Esophagus muscularis mucosa (tissue), 4 donors: ENCODE measurements around the gene PARL. TPM values are rescaled to one million over a fixed set of nuclear protein-coding genes. Genes with fewer than 3 reads are reported as not detected.

ENCODE experiments used
- DNase-seq: peaks from one replicate; pipeline ENCODE4 v3.0.0-alpha.2; 2017; ENCODE audit errors: extremely low spot score
- H3K27ac ChIP-seq, 4 donors: fragments of 200-600 bp; sonication (generic); replicated peaks in 1 of 4; 1 replicate in 3 of 4; 2 replicates in 1 of 4; pipeline ENCODE4 v1.5.1; 2016 to 2019; ENCODE audit warnings: mild to moderate bottlenecking in 1 of 4
- H3K27me3 ChIP-seq, 4 donors: fragments of 200-600 bp; sonication (generic); one replicate each; pipeline versions ENCODE4 v1.5.1 to v1.6.0; 2016 to 2019
- H3K36me3 ChIP-seq, 4 donors: fragments of 200-600 bp; sonication (generic); one replicate each; pipeline ENCODE4 v1.5.1; 2016 to 2019
- H3K4me1 ChIP-seq, 4 donors: fragments of 200-600 bp; sonication (generic); one replicate each; pipeline ENCODE4 v1.5.1; 2016 to 2019
- H3K4me3 ChIP-seq, 4 donors: fragments of 200-600 bp; sonication (generic); 1 replicate in 2 of 4; 2 replicates in 2 of 4; pipeline ENCODE4 v1.5.1; 2016 to 2019; ENCODE audit warnings: mild to moderate bottlenecking in 4 of 4, moderate library complexity in 1 of 4
- H3K9me3 ChIP-seq, 4 donors: fragments of 200-600 bp; sonication (generic); 1 replicate in 3 of 4; 2 replicates in 1 of 4; pipeline ENCODE4 v1.5.1; 2016 to 2019
- EP300 ChIP-seq: sonication (generic); formaldehyde crosslinking; IDR thresholded peaks from one replicate; pipeline ENCODE4 v1.6.1; 2017; ENCODE audit warnings: antibody characterized with exemption
- POLR2A ChIP-seq: fragments of 450-650 bp; IDR thresholded peaks from one replicate; pipeline ENCODE4 v1.6.1; 2017; ENCODE audit warnings: antibody characterized with exemption, moderate library complexity, mild to moderate bottlenecking, low read depth
- POLR2AphosphoS5 ChIP-seq, 2 donors: sonication (generic); formaldehyde crosslinking; IDR thresholded peaks; one replicate each; pipeline ENCODE4 v1.6.1; 2017; ENCODE audit warnings: antibody characterized with exemption in 2 of 2
- WGBS: methylation state at CpG from one replicate; pipeline ENCODE4 v1.1.5; 2018; 5-methylcytosine and 5-hydroxymethylcytosine counted together
- intact Hi-C: fragments of 100-400 bp; cut with DNase I; formaldehyde crosslinking; loops from one replicate; pipeline ENCODE4 v1.15.1; 2023
- total RNA-seq, 4 donors: library from RNA; depleted of rRNA; stranded (reverse); fragments of >200 nt; gene quantifications; one replicate each; pipeline versions ENCODE4 v1.1.0 to v1.2.1, GENCODE V29; 2016
- TF ChIP-seq, protein P1 (sequence below), 3 experiments: fragments of 200-600 bp in 2 of 3; fragments of 450-650 bp in 1 of 3; sonication (generic) in 2 of 3; IDR thresholded peaks; one replicate each; pipeline ENCODE4 v1.5.1; 2017 to 2019; ENCODE audit warnings: antibody characterized with exemption in 3 of 3, mild to moderate bottlenecking in 2 of 3, moderate library complexity in 1 of 3

PARL gene
- total RNA-seq, 4 donors from 2014 or later, result 40.2 to 57.1 (median 51.2) TPM

DNA sequence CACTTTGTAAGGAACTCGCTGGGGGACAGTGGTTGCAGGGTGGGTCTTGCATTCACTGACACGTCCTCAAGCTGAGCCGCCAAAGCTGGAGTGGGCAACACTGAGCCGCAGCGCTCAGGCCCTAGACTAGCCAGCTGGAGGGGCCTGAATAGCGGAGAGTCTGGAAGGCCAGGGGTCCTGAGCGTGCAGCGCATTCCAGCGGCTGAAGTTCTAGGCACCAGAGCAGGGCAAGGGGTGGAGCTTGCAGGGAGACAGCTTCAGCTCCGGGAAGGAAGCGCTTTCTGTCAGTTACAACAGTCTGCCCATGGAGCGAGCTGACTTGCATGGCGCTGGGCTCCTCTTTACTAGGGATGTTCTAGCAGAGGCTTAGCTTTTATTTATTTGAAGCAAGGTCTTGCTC lies 62.0 kb downstream of the PARL start:
- intact Hi-C loops, result no loop called here
- no peak for TF ChIP-seq POLR2A
- TF ChIP-seq POLR2AphosphoS5 (IDR thresholded peaks at IDR 0.05), result no peak
- TF ChIP-seq, protein P1, sequence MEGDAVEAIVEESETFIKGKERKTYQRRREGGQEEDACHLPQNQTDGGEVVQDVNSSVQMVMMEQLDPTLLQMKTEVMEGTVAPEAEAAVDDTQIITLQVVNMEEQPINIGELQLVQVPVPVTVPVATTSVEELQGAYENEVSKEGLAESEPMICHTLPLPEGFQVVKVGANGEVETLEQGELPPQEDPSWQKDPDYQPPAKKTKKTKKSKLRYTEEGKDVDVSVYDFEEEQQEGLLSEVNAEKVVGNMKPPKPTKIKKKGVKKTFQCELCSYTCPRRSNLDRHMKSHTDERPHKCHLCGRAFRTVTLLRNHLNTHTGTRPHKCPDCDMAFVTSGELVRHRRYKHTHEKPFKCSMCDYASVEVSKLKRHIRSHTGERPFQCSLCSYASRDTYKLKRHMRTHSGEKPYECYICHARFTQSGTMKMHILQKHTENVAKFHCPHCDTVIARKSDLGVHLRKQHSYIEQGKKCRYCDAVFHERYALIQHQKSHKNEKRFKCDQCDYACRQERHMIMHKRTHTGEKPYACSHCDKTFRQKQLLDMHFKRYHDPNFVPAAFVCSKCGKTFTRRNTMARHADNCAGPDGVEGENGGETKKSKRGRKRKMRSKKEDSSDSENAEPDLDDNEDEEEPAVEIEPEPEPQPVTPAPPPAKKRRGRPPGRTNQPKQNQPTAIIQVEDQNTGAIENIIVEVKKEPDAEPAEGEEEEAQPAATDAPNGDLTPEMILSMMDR (IDR thresholded peaks at IDR 0.05), result no peak
- no peak for TF ChIP-seq EP300
- 74% methylated on average over 3 of the region's 13 CpGs for WGBS

GRCh38 chr3:183819831-183820230 lies 64.8 kb downstream of the PARL start:
- H3K4me1 ChIP-seq, result peaks cover 6 to 16% (median 11%) of the 10 kb centered on the region in 4 donors
- H3K27me3 ChIP-seq, result no peaks in the 10 kb centered on the region
- H3K4me3 ChIP-seq, result no peak overlapping the region
- TF ChIP-seq POLR2AphosphoS5 (IDR thresholded peaks at IDR 0.05) (no peak), POLR2A (no peak)
- TF ChIP-seq, protein P1 (IDR thresholded peaks at IDR 0.05), result no peak
- WGBS, result 84% methylated on average over 6 of the region's 6 CpGs
- H3K36me3 ChIP-seq, result peaks cover 0 to 24% (median 16%) of the 10 kb centered on the region in 4 donors
- intact Hi-C loops, result no loop called here
- no peak overlapping the region for H3K27ac ChIP-seq
- no peaks in the 10 kb centered on the region for H3K9me3 ChIP-seq
- DNase-seq, result no peak

More for the DNA sequence above, 62.0 kb downstream of the PARL start:
- H3K4me1 ChIP-seq, result peaks cover 14 to 23% (median 20%) of the 10 kb centered on the region in 4 donors
- no peak overlapping the region for H3K27ac ChIP-seq
- no peak for DNase-seq
- H3K36me3 ChIP-seq, result peaks cover 0 to 8% (median 3%) of the 10 kb centered on the region in 4 donors
- no peaks in the 10 kb centered on the region for H3K9me3 ChIP-seq
- no peaks in the 10 kb centered on the region for H3K27me3 ChIP-seq
- no peak overlapping the region for H3K4me3 ChIP-seq

GRCh38 chr3:183818706-183819624 lies 65.7 kb downstream of the PARL start:
- no peak for DNase-seq
- Histone ChIP-seq H3K9me3 (no peaks in the 10 kb centered on the region), H3K4me3 (no peak overlapping the region), H3K36me3 (peaks cover 0 to 24% (median 16%) of the 10 kb centered on the region in 4 donors), H3K27me3 (no peaks in the 10 kb centered on the region), H3K27ac (no peak overlapping the region), H3K4me1 (peaks cover 0 to 12% (median 3%) of the 10 kb centered on the region in 4 donors)
- TF ChIP-seq EP300 (no peak), POLR2A (no peak), POLR2AphosphoS5 (IDR thresholded peaks at IDR 0.05) (no peak)
- TF ChIP-seq, protein P1 (IDR thresholded peaks at IDR 0.05), result no peak
- intact Hi-C loops, result no loop called here
- 89% methylated on average over 23 of the region's 25 CpGs for WGBS

GRCh38 chr3:183818041-183818620 lies 66.5 kb downstream of the PARL start:
- DNase-seq, result no peak
- no peak for TF ChIP-seq POLR2AphosphoS5 (IDR thresholded peaks at IDR 0.05)
- TF ChIP-seq, protein P1 (IDR thresholded peaks at IDR 0.05), result no peak
- TF ChIP-seq EP300, result no peak
- no peak for TF ChIP-seq POLR2A
- H3K27me3 ChIP-seq, result no peaks in the 10 kb centered on the region
- 92% methylated on average over 10 of the region's 14 CpGs for WGBS
- no peak overlapping the region for H3K4me3 ChIP-seq
- peaks cover 0 to 12% (median 2%) of the 10 kb centered on the region in 4 donors for H3K4me1 ChIP-seq
- H3K9me3 ChIP-seq, result no peaks in the 10 kb centered on the region
- peaks cover 0 to 28% (median 16%) of the 10 kb centered on the region in 4 donors for H3K36me3 ChIP-seq
- no peak overlapping the region for H3K27ac ChIP-seq
- intact Hi-C loops, result no loop called here
